ENCODE results near the gene TAPT1.

Gene TAPT1

GRCh38 chr4:16240300-16240699, 14.0 kb upstream of the TAPT1 start:
- Mint-ChIP-seq H3K4me3 (no peak overlapping the region), H3K27me3 (ENCODE audit: low read depth) (no peaks in the 10 kb centered on the region), H3K36me3 (ENCODE audit: low read depth) (peaks cover 32% of the 10 kb centered on the region), H3K27ac (no peak overlapping the region), H3K4me1 (no peaks in the 10 kb centered on the region), H3K9me3 (no peaks in the 10 kb centered on the region)
- TF ChIP-seq CTCF (IDR thresholded peaks at IDR 0.05; ENCODE audit: unreplicated experiment in 3 of 3), result no peak

GRCh38 chr4:16239086-16239485, 12.8 kb upstream of the TAPT1 start:
- no peak for TF ChIP-seq CTCF (IDR thresholded peaks at IDR 0.05; ENCODE audit: unreplicated experiment in 3 of 3)
- no peak overlapping the region for H3K4me3 Mint-ChIP-seq
- no peaks in the 10 kb centered on the region for H3K4me1 Mint-ChIP-seq
- H3K27ac Mint-ChIP-seq, result no peak overlapping the region
- peaks cover 4% of the 10 kb centered on the region for H3K27me3 Mint-ChIP-seq (ENCODE audit: low read depth)
- no peaks in the 10 kb centered on the region for H3K9me3 Mint-ChIP-seq
- peaks cover 30% of the 10 kb centered on the region for H3K36me3 Mint-ChIP-seq (ENCODE audit: low read depth)

GRCh38 chr4:16238327-16238726, 12.1 kb upstream of the TAPT1 start:
- Mint-ChIP-seq H3K27me3 (ENCODE audit: low read depth) (peaks cover 4% of the 10 kb centered on the region), H3K36me3 (ENCODE audit: low read depth) (peaks cover 23% of the 10 kb centered on the region), H3K9me3 (no peaks in the 10 kb centered on the region), H3K4me1 (no peaks in the 10 kb centered on the region), H3K27ac (no peak overlapping the region), H3K4me3 (no peak overlapping the region)
- no peak for TF ChIP-seq CTCF (IDR thresholded peaks at IDR 0.05; ENCODE audit: unreplicated experiment in 3 of 3)

- Mint-ChIP-seq H3K36me3 (ENCODE audit: low read depth) (peaks cover 17% of the 10 kb centered on the region), H3K4me1 (peaks cover under 1% of the 10 kb centered on the region), H3K27ac (no peak overlapping the region), H3K9me3 (no peaks in the 10 kb centered on the region), H3K27me3 (ENCODE audit: low read depth) (peaks cover 4% of the 10 kb centered on the region), H3K4me3 (no peak overlapping the region)
- no peak for TF ChIP-seq CTCF (IDR thresholded peaks at IDR 0.05; ENCODE audit: unreplicated experiment in 3 of 3)
These were observed 11.4 kb upstream of the TAPT1 start for GRCh38 chr4:16237715-16238114.

- no peak for TF ChIP-seq CTCF (IDR thresholded peaks at IDR 0.05; ENCODE audit: unreplicated experiment in 3 of 3)
- Mint-ChIP-seq H3K36me3 (ENCODE audit: low read depth) (peaks cover 9% of the 10 kb centered on the region), H3K27me3 (ENCODE audit: low read depth) (peaks cover 4% of the 10 kb centered on the region), H3K27ac (no peak overlapping the region), H3K9me3 (no peaks in the 10 kb centered on the region), H3K4me3 (no peak overlapping the region), H3K4me1 (peaks cover 9% of the 10 kb centered on the region)
These were observed 10.2 kb upstream of the TAPT1 start for GRCh38 chr4:16236402-16237023.

- peaks cover 4% of the 10 kb centered on the region for H3K27me3 Mint-ChIP-seq (ENCODE audit: low read depth)
- no peak overlapping the region for H3K27ac Mint-ChIP-seq
- H3K4me1 Mint-ChIP-seq, result peaks cover 20% of the 10 kb centered on the region
- H3K4me3 Mint-ChIP-seq, result no peak overlapping the region
- H3K36me3 Mint-ChIP-seq (ENCODE audit: low read depth), result peaks cover 5% of the 10 kb centered on the region
- no peaks in the 10 kb centered on the region for H3K9me3 Mint-ChIP-seq
- TF ChIP-seq CTCF (IDR thresholded peaks at IDR 0.05; ENCODE audit: unreplicated experiment in 3 of 3), result no peak
These were observed 8.9 kb upstream of the TAPT1 start for GRCh38 chr4:16235209-16235608.

All from nephron (organoid).